ENCODE measurements around the gene SLC9A1.

SLC9A1 gene

GRCh38 chr1:27149084-27149761, 5.7 kb downstream of the SLC9A1 start:
- Histone ChIP-seq H3K36me3 (peaks cover 0 to 73% (median 19%) of the 10 kb centered on the region in 11 experiments; a peak in 16 of 22 replicates), H3K27ac (peak overlapping the region in 2 of 11 experiments; percentile 35 to 51; a peak in 4 of 22 replicates), H4K20me1 (peaks cover 0 to 100% (median 98%) of the 10 kb centered on the region in 11 experiments; a peak in 21 of 22 replicates), H3K9ac (peak overlapping the region in 3 of 11 experiments; percentile 6 to 32 (median 13); a peak in 3 of 22 replicates), H3K9me3 (replicated peaks in 1 of 11) (no peaks in the 10 kb centered on the region), H3K4me2 (peak overlapping the region; percentile 57 to 100 (median 95)), H3K4me1 (peaks cover 66 to 89% (median 74%) of the 10 kb centered on the region in 10 experiments), H3K4me3 (no peak overlapping the region), H3K27me3 (no peaks in the 10 kb centered on the region)
- no peak for TF ChIP-seq Cebpa-rat (IDR thresholded peaks at IDR 0.05)

- TF ChIP-seq Cebpa-rat (IDR thresholded peaks at IDR 0.05): no peak
- no peak overlapping the region for H3K4me3 ChIP-seq
- peak overlapping the region; percentile 57 to 100 (median 95) for H3K4me2 ChIP-seq
- peaks cover 59 to 89% (median 68%) of the 10 kb centered on the region in 10 experiments for H3K4me1 ChIP-seq
- H3K27ac ChIP-seq: no peak overlapping the region
- peaks cover 0 to 100% (median 98%) of the 10 kb centered on the region in 11 experiments; a peak in 21 of 22 replicates for H4K20me1 ChIP-seq
- no peaks in the 10 kb centered on the region for H3K27me3 ChIP-seq
- H3K36me3 ChIP-seq: peaks cover 0 to 75% (median 19%) of the 10 kb centered on the region in 11 experiments; a peak in 16 of 22 replicates
- H3K9ac ChIP-seq: peak overlapping the region in 2 of 11 experiments; percentile 13 to 25; a peak in 4 of 22 replicates
- H3K9me3 ChIP-seq (replicated peaks in 1 of 11): no peaks in the 10 kb centered on the region
Observed at GRCh38 chr1:27148591-27148990, 6.3 kb downstream of the SLC9A1 start.

- Histone ChIP-seq H3K36me3 (peaks cover 0 to 75% (median 19%) of the 10 kb centered on the region in 11 experiments; a peak in 16 of 22 replicates), H3K4me2 (peak overlapping the region in 10 of 11 experiments; percentile 4 to 100 (median 94); a peak in 15 of 22 replicates), H3K9me3 (replicated peaks in 1 of 11) (no peaks in the 10 kb centered on the region), H4K20me1 (peaks cover 0 to 100% (median 98%) of the 10 kb centered on the region in 11 experiments; a peak in 21 of 22 replicates), H3K4me1 (peaks cover 58 to 89% (median 68%) of the 10 kb centered on the region in 10 experiments), H3K27me3 (no peaks in the 10 kb centered on the region), H3K4me3 (no peak overlapping the region), H3K9ac (peak overlapping the region in 1 of 11 experiments; percentile 25; a peak in 1 of 22 replicates), H3K27ac (no peak overlapping the region)
- TF ChIP-seq Cebpa-rat (IDR thresholded peaks at IDR 0.05): no peak
Observed at GRCh38 chr1:27147842-27148518, 6.9 kb downstream of the SLC9A1 start.

GRCh38 chr1:27145934-27146354, 9.0 kb downstream of the SLC9A1 start:
- H3K4me2 ChIP-seq: peak overlapping the region in 2 of 11 experiments; percentile 8 to 47; a peak in 3 of 22 replicates
- H4K20me1 ChIP-seq: peaks cover 0 to 100% (median 98%) of the 10 kb centered on the region in 11 experiments; a peak in 20 of 22 replicates
- H3K4me1 ChIP-seq: peaks cover 58 to 89% (median 68%) of the 10 kb centered on the region in 10 experiments
- H3K9ac ChIP-seq: peak overlapping the region in 6 of 11 experiments; percentile 4 to 39 (median 20); a peak in 5 of 22 replicates
- H3K27me3 ChIP-seq: no peaks in the 10 kb centered on the region
- H3K9me3 ChIP-seq (replicated peaks in 1 of 11): no peaks in the 10 kb centered on the region
- no peak for TF ChIP-seq Cebpa-rat (IDR thresholded peaks at IDR 0.05)
- H3K27ac ChIP-seq: no peak overlapping the region
- peaks cover 0 to 65% (median 19%) of the 10 kb centered on the region in 11 experiments; a peak in 16 of 22 replicates for H3K36me3 ChIP-seq
- H3K4me3 ChIP-seq: no peak overlapping the region

GRCh38 chr1:27144920-27145661, 9.8 kb downstream of the SLC9A1 start:
- H3K27ac ChIP-seq: no peak overlapping the region
- H3K4me1 ChIP-seq: peaks cover 53 to 89% (median 68%) of the 10 kb centered on the region in 10 experiments
- 0 out of 22 replicates have a peak overlapping the region, but pooled peaks of 1 of the 11 experiments have one; percentile 8 for H3K4me2 ChIP-seq

GRCh38 chr1:27144049-27144748, 10.7 kb downstream of the SLC9A1 start:
- no peak overlapping the region for H3K4me3 ChIP-seq
- H3K9ac ChIP-seq: no peak overlapping the region
- peaks cover 0 to 100% (median 97%) of the 10 kb centered on the region in 11 experiments; a peak in 20 of 22 replicates for H4K20me1 ChIP-seq
- H3K36me3 ChIP-seq: peaks cover 0 to 58% (median 19%) of the 10 kb centered on the region in 11 experiments; a peak in 16 of 22 replicates
- H3K9me3 ChIP-seq (replicated peaks in 1 of 11): no peaks in the 10 kb centered on the region
- peaks cover 46 to 89% (median 67%) of the 10 kb centered on the region in 10 experiments for H3K4me1 ChIP-seq
- no peak for TF ChIP-seq Cebpa-rat (IDR thresholded peaks at IDR 0.05)
- H3K27ac ChIP-seq: no peak overlapping the region
- peak overlapping the region in 2 of 11 experiments; percentile 27 to 52; a peak in 1 of 22 replicates for H3K4me2 ChIP-seq
- H3K27me3 ChIP-seq: no peaks in the 10 kb centered on the region

More at GRCh38 chr1:27144920-27145661, 9.8 kb downstream of the SLC9A1 start:
- no peak overlapping the region for H3K4me3 ChIP-seq
- TF ChIP-seq Cebpa-rat (IDR thresholded peaks at IDR 0.05): no peak
- H3K36me3 ChIP-seq: peaks cover 0 to 58% (median 19%) of the 10 kb centered on the region in 11 experiments; a peak in 16 of 22 replicates
- H3K27me3 ChIP-seq: no peaks in the 10 kb centered on the region
- H4K20me1 ChIP-seq: peaks cover 0 to 100% (median 97%) of the 10 kb centered on the region in 11 experiments; a peak in 20 of 22 replicates
- H3K9me3 ChIP-seq (replicated peaks in 1 of 11): no peaks in the 10 kb centered on the region
- peak overlapping the region in 3 of 11 experiments; percentile 4 to 39 (median 25); a peak in 4 of 22 replicates for H3K9ac ChIP-seq

- H3K4me1 ChIP-seq: peaks cover 41 to 89% (median 67%) of the 10 kb centered on the region in 10 experiments
- no peak overlapping the region for H3K4me3 ChIP-seq
- peak overlapping the region in 7 of 11 experiments; percentile 1 to 64 (median 41); a peak in 12 of 22 replicates for H3K4me2 ChIP-seq
- no peak for TF ChIP-seq Cebpa-rat (IDR thresholded peaks at IDR 0.05)
- H3K9ac ChIP-seq: no peak overlapping the region; a peak in 1 of 22 replicates
- H3K27ac ChIP-seq: no peak overlapping the region
- peaks cover 0 to 100% (median 97%) of the 10 kb centered on the region in 11 experiments; a peak in 20 of 22 replicates for H4K20me1 ChIP-seq
- peaks cover 0 to 57% (median 19%) of the 10 kb centered on the region in 11 experiments; a peak in 16 of 22 replicates for H3K36me3 ChIP-seq
- no peaks in the 10 kb centered on the region for H3K9me3 ChIP-seq (replicated peaks in 1 of 11)
- no peaks in the 10 kb centered on the region for H3K27me3 ChIP-seq
Observed at GRCh38 chr1:27143401-27143800, 11.5 kb downstream of the SLC9A1 start.
